DOHH2 (cell line): ENCODE data around the gene TM4SF1.

Source experiments
- H3F3A ChIP-seq: fragments of 200-600 bp; sonication (generic), shearing (Covaris generic); 2 replicates; pipeline ENCODE4 v1.6.0; 2016; ENCODE audit warnings: antibody characterized with exemption, mild to moderate bottlenecking; ENCODE audit not compliant: control insufficient read depth, insufficient read depth
- H3K27ac ChIP-seq: fragments of 200-600 bp; sonication (generic); 2 replicates; pipeline ENCODE4 v1.5.1; 2014; ENCODE audit warnings: low read depth, mild to moderate bottlenecking, low read length, moderate library complexity
- H3K27me3 ChIP-seq: fragments of 200-600 bp; sonication (generic); 2 replicates; pipeline ENCODE4 v1.6.1; 2014; ENCODE audit warnings: mild to moderate bottlenecking, low read length, mixed read lengths; ENCODE audit not compliant: control insufficient read depth
- H3K36me3 ChIP-seq: fragments of 200-600 bp; sonication (generic); 2 replicates; pipeline ENCODE4 v1.6.1; 2014; ENCODE audit warnings: mild to moderate bottlenecking, low read length, moderate library complexity, mixed read lengths; ENCODE audit not compliant: control insufficient read depth
- H3K4me1 ChIP-seq: fragments of 200-600 bp; sonication (generic); 2 replicates; pipeline ENCODE4 v1.6.1; 2014; ENCODE audit warnings: mild to moderate bottlenecking, low read length, mixed read lengths; ENCODE audit not compliant: control insufficient read depth
- H3K4me2 ChIP-seq: fragments of 200-600 bp; sonication (generic); 2 replicates; pipeline ENCODE4 v1.6.0; 2014; ENCODE audit warnings: mild to moderate bottlenecking, low read length, moderate library complexity
- H3K4me3 ChIP-seq: fragments of 200-600 bp; sonication (generic); 2 replicates; pipeline ENCODE4 v1.5.1; 2014; ENCODE audit warnings: mild to moderate bottlenecking, low read length, mixed read lengths
- H3K79me2 ChIP-seq: fragments of 200-600 bp; sonication (generic); 2 replicates; pipeline ENCODE4 v1.6.1; 2014; ENCODE audit warnings: mild to moderate bottlenecking, low read length, mixed read lengths; ENCODE audit not compliant: control insufficient read depth
- H3K9me2 ChIP-seq: fragments of 200-600 bp; sonication (generic); replicated peaks from 2 replicates; pipeline ENCODE4 v1.6.1; 2014; ENCODE audit warnings: mild to moderate bottlenecking, low read length, mixed read lengths; ENCODE audit not compliant: control insufficient read depth
- H3K9me3 ChIP-seq: fragments of 200-600 bp; sonication (generic); 2 replicates; pipeline ENCODE4 v1.6.1; 2014; ENCODE audit warnings: antibody characterized with exemption, low read length, mixed read lengths; ENCODE audit not compliant: control insufficient read depth, insufficient read depth
- H4K20me1 ChIP-seq: fragments of 200-600 bp; sonication (generic); 2 replicates; pipeline ENCODE4 v1.6.0; 2014; ENCODE audit warnings: low read depth, mild to moderate bottlenecking, antibody characterized with exemption, low read length, moderate library complexity; ENCODE audit not compliant: control insufficient read depth, insufficient read depth
- CTCF ChIP-seq: fragments of 200-600 bp; sonication (generic); IDR thresholded peaks from one replicate; pipeline ENCODE4 v1.5.1; 2014; ENCODE audit warnings: antibody characterized with exemption, mild to moderate bottlenecking, low read depth, low read length; ENCODE audit not compliant: poor library complexity, severe bottlenecking
- EZH2phosphoT487 ChIP-seq: fragments of 200-600 bp; sonication (generic); IDR thresholded peaks from 2 replicates; pipeline ENCODE4 v1.6.1; 2017; ENCODE audit warnings: borderline replicate concordance, mild to moderate bottlenecking, antibody characterized with exemption, low read length, moderate library complexity, mixed read lengths

TM4SF1 gene

GRCh38 chr3:149330609-149331331, 46.7 kb downstream of the TM4SF1 start:
- Histone ChIP-seq H4K20me1 (no peaks in the 10 kb centered on the region), H3K4me1 (no peaks in the 10 kb centered on the region), H3K9me2 (no peaks in the 10 kb centered on the region), H3K4me2 (no peak overlapping the region), H3K27me3 (peaks cover 14% of the 10 kb centered on the region), H3K4me3 (no peak overlapping the region), H3K9me3 (no peaks in the 10 kb centered on the region), H3K79me2 (no peaks in the 10 kb centered on the region), H3F3A (no peaks in the 10 kb centered on the region), H3K36me3 (no peaks in the 10 kb centered on the region), H3K27ac (no peak overlapping the region)
- TF ChIP-seq EZH2phosphoT487 (no peak), CTCF (no peak)

GRCh38 chr3:149327156-149327555, 50.3 kb downstream of the TM4SF1 start:
- no peaks in the 10 kb centered on the region for H3K9me2 ChIP-seq
- no peak overlapping the region for H3K4me2 ChIP-seq
- H3K27me3 ChIP-seq = peaks cover 13% of the 10 kb centered on the region; the same call in 1 of the 2 replicates
- TF ChIP-seq EZH2phosphoT487 (no peak), CTCF (no peak)
- H3K36me3 ChIP-seq = no peaks in the 10 kb centered on the region
- no peak overlapping the region for H3K27ac ChIP-seq
- no peaks in the 10 kb centered on the region for H3K79me2 ChIP-seq
- no peak overlapping the region for H3K4me3 ChIP-seq
- no peaks in the 10 kb centered on the region for H3K9me3 ChIP-seq
- H4K20me1 ChIP-seq = no peaks in the 10 kb centered on the region
- no peaks in the 10 kb centered on the region for H3K4me1 ChIP-seq
- H3F3A ChIP-seq = no peaks in the 10 kb centered on the region

GRCh38 chr3:149325581-149325980, 51.9 kb downstream of the TM4SF1 start:
- no peaks in the 10 kb centered on the region for H3K9me3 ChIP-seq
- H3K4me2 ChIP-seq = no peak overlapping the region
- no peak overlapping the region for H3K27ac ChIP-seq
- no peaks in the 10 kb centered on the region for H3F3A ChIP-seq
- peaks cover 10% of the 10 kb centered on the region; the same call in 1 of the 2 replicates for H3K27me3 ChIP-seq
- H3K4me1 ChIP-seq = no peaks in the 10 kb centered on the region
- TF ChIP-seq EZH2phosphoT487 = no peak
- TF ChIP-seq CTCF = no peak
- H3K9me2 ChIP-seq = no peaks in the 10 kb centered on the region
- H3K36me3 ChIP-seq = no peaks in the 10 kb centered on the region
- H4K20me1 ChIP-seq = no peaks in the 10 kb centered on the region
- H3K79me2 ChIP-seq = no peaks in the 10 kb centered on the region
- H3K4me3 ChIP-seq = no peak overlapping the region
